ENCODE results near the gene CA10. TPM values are rescaled to one million over a fixed set of nuclear protein-coding genes. Genes with fewer than 3 reads are reported as not detected.

Gene CA10
- total and polyA plus RNA-seq, 2 experiments from 2014 or later: 0.92 to 1.5 TPM

DNA sequence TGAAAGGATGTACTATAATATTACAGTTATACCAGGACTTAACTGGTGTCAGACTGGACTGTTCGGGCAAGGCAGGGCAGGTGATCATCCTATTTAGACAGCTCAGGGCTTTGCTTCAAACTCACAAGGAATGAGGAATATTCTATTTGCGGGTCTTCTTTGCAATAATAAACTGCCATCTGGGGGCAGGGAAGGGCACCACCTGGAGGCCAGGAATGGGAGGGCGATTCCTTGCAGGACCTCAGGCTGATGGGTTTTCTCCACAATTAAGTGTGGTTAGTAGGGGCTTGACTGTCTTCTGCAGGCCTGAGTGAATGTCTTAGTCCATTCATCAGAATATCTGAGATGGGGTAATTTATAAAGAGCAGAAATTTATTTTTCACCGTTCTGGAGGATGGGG, 424.1 kb downstream of the CA10 start:
- Histone ChIP-seq H3K27me3 (ENCODE audit: insufficient read depth) (no peaks in the 10 kb centered on the region), H2AFZ (no peak overlapping the region), H3K9me2 (ENCODE audit: insufficient read depth) (no peaks in the 10 kb centered on the region), H3K79me2 (replicated peaks; ENCODE audit: insufficient read depth) (no peaks in the 10 kb centered on the region), H3K4me3 (no peak overlapping the region), H3K4me1 (ENCODE audit: insufficient read depth) (peaks cover 14% of the 10 kb centered on the region), H3K4me2 (no peak overlapping the region), H4K20me1 (replicated peaks; ENCODE audit: insufficient read depth) (no peaks in the 10 kb centered on the region), H3K27ac (ENCODE audit: low read depth) (no peak overlapping the region), H3K36me3 (ENCODE audit: insufficient read depth) (no peaks in the 10 kb centered on the region), H3F3A (replicated peaks; ENCODE audit: low read depth) (no peaks in the 10 kb centered on the region)
- DNase-seq (ENCODE audit: low spot score) (peak; percentile 68), ATAC-seq (peak; percentile 83)
- peak overlapping the region; percentile 91 for H3K27ac Mint-ChIP-seq
- peaks cover 3% of the 10 kb centered on the region for H3K27me3 Mint-ChIP-seq (ENCODE audit: insufficient read depth, low read depth, poor library complexity)
- H3K4me3 Mint-ChIP-seq: no peak overlapping the region
- peaks cover 4% of the 10 kb centered on the region; the same call in 1 of the 3 replicates for H3K9me3 Mint-ChIP-seq
- TF ChIP-seq EZH2phosphoT487 (IDR thresholded peaks at IDR 0.05; ENCODE audit: unreplicated experiment): no peak
- TF ChIP-seq, protein P1, sequence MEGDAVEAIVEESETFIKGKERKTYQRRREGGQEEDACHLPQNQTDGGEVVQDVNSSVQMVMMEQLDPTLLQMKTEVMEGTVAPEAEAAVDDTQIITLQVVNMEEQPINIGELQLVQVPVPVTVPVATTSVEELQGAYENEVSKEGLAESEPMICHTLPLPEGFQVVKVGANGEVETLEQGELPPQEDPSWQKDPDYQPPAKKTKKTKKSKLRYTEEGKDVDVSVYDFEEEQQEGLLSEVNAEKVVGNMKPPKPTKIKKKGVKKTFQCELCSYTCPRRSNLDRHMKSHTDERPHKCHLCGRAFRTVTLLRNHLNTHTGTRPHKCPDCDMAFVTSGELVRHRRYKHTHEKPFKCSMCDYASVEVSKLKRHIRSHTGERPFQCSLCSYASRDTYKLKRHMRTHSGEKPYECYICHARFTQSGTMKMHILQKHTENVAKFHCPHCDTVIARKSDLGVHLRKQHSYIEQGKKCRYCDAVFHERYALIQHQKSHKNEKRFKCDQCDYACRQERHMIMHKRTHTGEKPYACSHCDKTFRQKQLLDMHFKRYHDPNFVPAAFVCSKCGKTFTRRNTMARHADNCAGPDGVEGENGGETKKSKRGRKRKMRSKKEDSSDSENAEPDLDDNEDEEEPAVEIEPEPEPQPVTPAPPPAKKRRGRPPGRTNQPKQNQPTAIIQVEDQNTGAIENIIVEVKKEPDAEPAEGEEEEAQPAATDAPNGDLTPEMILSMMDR (conservative IDR thresholded peaks at IDR 0.05; ENCODE audit: low read depth in 2 of 2): peak; percentile 79 to 92
- H3K36me3 Mint-ChIP-seq (ENCODE audit: low read depth): no peaks in the 10 kb centered on the region; the same call in 2 of the 3 replicates
- H3K4me1 Mint-ChIP-seq: peaks cover 21% of the 10 kb centered on the region

DNA sequence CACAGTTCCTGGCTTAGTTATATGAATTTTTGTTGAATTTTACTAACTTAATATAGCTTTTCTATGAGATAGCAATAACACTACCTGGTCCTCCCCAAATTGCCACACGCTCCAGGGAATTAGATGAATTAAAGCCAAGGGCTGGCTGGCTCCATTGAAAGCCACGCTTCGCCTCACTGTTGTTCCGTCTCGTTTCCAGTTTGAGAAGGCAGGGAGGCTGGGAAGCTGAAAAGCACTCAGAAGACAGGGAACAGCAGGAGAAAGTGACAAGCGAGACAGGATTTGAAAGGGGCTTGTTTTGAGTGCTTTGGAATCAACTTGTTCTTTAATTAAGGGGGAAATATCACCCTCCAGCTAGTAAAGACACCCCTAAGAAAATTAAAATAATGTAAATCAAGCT, 425.3 kb downstream of the CA10 start:
- peaks cover 10% of the 10 kb centered on the region for H3K4me1 Mint-ChIP-seq
- Histone ChIP-seq H3K4me1 (ENCODE audit: insufficient read depth) (peaks cover 4% of the 10 kb centered on the region), H3K27me3 (ENCODE audit: insufficient read depth) (no peaks in the 10 kb centered on the region), H3K79me2 (replicated peaks; ENCODE audit: insufficient read depth) (no peaks in the 10 kb centered on the region), H3K27ac (ENCODE audit: low read depth) (no peak overlapping the region), H2AFZ (peak overlapping the region; percentile 69), H3K36me3 (ENCODE audit: insufficient read depth) (no peaks in the 10 kb centered on the region), H3F3A (replicated peaks; ENCODE audit: low read depth) (no peaks in the 10 kb centered on the region), H3K4me2 (no peak overlapping the region), H4K20me1 (replicated peaks; ENCODE audit: insufficient read depth) (no peaks in the 10 kb centered on the region), H3K4me3 (no peak overlapping the region), H3K9me2 (ENCODE audit: insufficient read depth) (no peaks in the 10 kb centered on the region)
- no peaks in the 10 kb centered on the region; the same call in 2 of the 3 replicates for H3K36me3 Mint-ChIP-seq (ENCODE audit: low read depth)
- DNase-seq (ENCODE audit: low spot score): no peak
- no peak overlapping the region for H3K27ac Mint-ChIP-seq
- peaks cover 4% of the 10 kb centered on the region; the same call in 1 of the 3 replicates for H3K9me3 Mint-ChIP-seq
- H3K4me3 Mint-ChIP-seq: no peak overlapping the region
- ATAC-seq: no peak; the same call in 2 of the 3 replicates
- H3K27me3 Mint-ChIP-seq (ENCODE audit: insufficient read depth, low read depth, poor library complexity): peaks cover 3% of the 10 kb centered on the region
- TF ChIP-seq, protein P2, sequence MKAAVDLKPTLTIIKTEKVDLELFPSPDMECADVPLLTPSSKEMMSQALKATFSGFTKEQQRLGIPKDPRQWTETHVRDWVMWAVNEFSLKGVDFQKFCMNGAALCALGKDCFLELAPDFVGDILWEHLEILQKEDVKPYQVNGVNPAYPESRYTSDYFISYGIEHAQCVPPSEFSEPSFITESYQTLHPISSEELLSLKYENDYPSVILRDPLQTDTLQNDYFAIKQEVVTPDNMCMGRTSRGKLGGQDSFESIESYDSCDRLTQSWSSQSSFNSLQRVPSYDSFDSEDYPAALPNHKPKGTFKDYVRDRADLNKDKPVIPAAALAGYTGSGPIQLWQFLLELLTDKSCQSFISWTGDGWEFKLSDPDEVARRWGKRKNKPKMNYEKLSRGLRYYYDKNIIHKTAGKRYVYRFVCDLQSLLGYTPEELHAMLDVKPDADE (IDR thresholded peaks at IDR 0.05): no peak
- TF ChIP-seq, protein P3, sequence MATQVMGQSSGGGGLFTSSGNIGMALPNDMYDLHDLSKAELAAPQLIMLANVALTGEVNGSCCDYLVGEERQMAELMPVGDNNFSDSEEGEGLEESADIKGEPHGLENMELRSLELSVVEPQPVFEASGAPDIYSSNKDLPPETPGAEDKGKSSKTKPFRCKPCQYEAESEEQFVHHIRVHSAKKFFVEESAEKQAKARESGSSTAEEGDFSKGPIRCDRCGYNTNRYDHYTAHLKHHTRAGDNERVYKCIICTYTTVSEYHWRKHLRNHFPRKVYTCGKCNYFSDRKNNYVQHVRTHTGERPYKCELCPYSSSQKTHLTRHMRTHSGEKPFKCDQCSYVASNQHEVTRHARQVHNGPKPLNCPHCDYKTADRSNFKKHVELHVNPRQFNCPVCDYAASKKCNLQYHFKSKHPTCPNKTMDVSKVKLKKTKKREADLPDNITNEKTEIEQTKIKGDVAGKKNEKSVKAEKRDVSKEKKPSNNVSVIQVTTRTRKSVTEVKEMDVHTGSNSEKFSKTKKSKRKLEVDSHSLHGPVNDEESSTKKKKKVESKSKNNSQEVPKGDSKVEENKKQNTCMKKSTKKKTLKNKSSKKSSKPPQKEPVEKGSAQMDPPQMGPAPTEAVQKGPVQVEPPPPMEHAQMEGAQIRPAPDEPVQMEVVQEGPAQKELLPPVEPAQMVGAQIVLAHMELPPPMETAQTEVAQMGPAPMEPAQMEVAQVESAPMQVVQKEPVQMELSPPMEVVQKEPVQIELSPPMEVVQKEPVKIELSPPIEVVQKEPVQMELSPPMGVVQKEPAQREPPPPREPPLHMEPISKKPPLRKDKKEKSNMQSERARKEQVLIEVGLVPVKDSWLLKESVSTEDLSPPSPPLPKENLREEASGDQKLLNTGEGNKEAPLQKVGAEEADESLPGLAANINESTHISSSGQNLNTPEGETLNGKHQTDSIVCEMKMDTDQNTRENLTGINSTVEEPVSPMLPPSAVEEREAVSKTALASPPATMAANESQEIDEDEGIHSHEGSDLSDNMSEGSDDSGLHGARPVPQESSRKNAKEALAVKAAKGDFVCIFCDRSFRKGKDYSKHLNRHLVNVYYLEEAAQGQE (IDR thresholded peaks at IDR 0.05; ENCODE audit: unreplicated experiment): no peak
- TF ChIP-seq ZNF331 (CRISPR knock-in tag; IDR thresholded peaks at IDR 0.05; ENCODE audit: low read depth) (no peak), POLR2AphosphoS5 (IDR thresholded peaks at IDR 0.05; ENCODE audit: low read depth) (no peak), STAT1 (IDR thresholded peaks at IDR 0.05; ENCODE audit: unreplicated experiment) (no peak), ZNF114 (CRISPR knock-in tag; IDR thresholded peaks at IDR 0.05) (no peak), JUNB (IDR thresholded peaks at IDR 0.05; ENCODE audit: unreplicated experiment) (no peak), EZH2 (IDR thresholded peaks at IDR 0.05; ENCODE audit: low read depth, unreplicated experiment) (no peak), CREB1 (CRISPR knock-in tag; IDR thresholded peaks at IDR 0.05; ENCODE audit: low read depth) (no peak), EZH2phosphoT487 (IDR thresholded peaks at IDR 0.05; ENCODE audit: unreplicated experiment) (no peak)
- TF ChIP-seq, protein P1 (conservative IDR thresholded peaks at IDR 0.05; ENCODE audit: low read depth in 2 of 2): no peak

Data from GM23338 (cell line).